GM04504 (cell line): ENCODE results near the gene PPP2R3B.
"Not testable (repeated sequence)": the region's sequence is repeated elsewhere in the genome, so short reads cannot be mapped to it uniquely, and the experiment has no call there.

ENCODE experiments used
- DNase-seq: peaks from one replicate; pipeline ENCODE4 v3.0.0-alpha.2; 2012; ENCODE audit warnings: low read depth

Gene PPP2R3B

DNA sequence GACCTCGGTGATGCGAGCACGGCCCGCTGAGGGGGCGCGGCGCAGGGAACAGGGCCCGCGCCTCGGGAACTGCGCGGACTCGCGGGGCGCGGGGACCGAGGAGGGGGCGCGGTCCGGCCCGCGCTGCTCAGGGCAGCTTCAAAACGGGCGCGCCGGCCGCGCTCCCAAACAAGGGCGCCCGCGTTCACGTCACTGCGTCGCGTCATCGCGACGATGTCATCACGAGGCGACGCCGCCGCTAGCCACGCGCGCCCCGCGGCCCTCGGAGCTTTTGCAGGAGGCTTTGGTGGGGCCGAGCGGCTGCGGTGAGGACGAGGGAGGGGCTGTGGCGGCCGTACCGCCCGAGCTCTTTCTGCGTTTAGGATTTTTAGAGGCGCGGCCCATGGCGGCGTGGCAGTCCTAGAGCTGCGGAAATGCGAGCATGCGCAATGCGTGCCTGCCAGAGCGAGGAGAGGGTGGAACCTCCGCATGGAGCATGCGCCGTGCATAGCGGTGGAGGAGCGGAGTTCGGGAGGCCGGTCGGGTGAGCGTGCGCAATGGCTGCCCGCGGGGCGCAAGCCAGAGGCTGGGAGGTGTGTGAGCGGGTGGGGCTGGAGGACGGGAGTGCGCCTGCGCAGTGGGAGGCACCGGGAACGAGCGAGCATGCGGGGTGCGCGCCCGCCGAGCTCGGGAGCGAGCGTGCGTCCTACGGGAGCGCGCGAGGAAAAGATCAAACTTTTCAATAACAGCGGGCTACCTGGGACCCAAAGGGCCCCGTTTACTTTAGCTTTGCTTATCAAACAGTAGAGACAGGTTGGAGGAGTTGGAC is at the start of gene PPP2R3B:
Gene PPP2R3B (minus strand): TSS at position 140 of the 808 bp plus-strand sequence. CDS start 216 bp downstream, outside the sequence.
- peak; percentile 95 for DNase-seq

DNA sequence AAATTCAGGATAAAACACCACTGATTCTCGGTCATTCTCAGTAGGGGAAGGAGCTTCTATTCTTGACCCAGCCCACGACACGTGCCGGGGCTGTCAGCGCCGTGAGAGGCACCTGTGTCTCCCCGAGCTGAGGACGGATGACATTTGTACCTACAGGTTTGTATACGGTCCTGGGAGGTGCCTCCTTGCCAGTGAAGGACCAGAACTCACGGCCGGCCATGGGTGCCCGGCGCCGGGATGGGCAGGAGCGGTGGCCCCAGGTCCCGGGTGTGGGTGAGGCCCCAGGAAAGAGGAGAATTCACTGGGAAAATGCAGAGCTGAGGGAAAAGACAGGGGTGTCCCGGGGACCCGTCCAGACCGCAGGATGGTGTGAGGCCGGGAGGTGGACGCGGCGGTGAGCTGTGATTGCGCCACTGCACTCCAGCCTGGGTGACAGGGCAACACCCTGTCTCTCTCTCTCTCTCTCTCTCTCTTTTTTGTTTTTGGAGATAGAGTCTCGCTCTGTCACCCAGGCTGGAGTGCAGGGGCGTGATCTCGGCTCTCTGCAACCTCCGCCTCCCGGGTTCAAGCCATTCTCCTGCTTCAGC is 48.9 kb upstream of the PPP2R3B start:
- no peak for DNase-seq

DNA sequence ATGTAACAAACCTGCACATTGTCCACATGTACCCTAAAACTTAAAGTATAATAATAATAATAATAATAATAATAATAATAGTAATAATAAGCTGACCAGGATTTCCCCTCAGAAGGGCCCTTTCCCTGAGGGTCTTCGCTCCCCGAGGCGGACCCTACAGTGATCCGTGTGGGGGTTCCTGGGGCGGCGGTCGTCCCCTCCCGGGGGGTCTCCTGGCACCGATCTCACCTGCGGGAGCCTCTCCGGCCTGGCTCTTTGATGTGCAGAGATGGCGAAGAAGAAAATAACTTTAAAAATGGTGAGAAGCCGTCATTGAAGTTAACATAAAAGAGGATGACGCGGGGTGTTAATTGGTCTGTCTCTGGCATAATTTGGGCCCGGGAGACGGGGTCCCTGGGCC is 48.2 kb upstream of the PPP2R3B start:
- DNase-seq: no peak

GRCh38 chrX:433771-434170 is 47.1 kb upstream of the PPP2R3B start:
- no peak for DNase-seq

DNA sequence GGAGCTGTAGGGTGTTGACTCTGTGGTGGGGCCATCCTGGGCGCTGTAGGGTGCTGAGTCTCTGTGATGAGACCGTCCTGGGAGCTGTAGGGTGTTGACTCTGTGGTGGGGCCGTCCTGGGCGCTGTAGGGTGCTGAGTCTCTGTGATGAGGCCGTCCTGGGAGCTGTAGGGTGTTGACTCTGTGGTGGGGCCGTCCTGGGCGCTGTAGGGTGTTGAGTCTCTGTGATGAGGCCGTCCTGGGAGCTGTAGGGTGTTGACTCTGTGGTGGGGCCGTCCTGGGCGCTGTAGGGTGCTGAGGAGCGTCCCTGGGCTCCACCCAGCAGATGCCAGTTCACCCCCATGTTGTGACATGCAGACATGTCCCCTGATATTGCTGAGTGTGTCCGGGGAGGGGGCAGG is 46.0 kb upstream of the PPP2R3B start:
- DNase-seq: not testable (repeated sequence)

DNA sequence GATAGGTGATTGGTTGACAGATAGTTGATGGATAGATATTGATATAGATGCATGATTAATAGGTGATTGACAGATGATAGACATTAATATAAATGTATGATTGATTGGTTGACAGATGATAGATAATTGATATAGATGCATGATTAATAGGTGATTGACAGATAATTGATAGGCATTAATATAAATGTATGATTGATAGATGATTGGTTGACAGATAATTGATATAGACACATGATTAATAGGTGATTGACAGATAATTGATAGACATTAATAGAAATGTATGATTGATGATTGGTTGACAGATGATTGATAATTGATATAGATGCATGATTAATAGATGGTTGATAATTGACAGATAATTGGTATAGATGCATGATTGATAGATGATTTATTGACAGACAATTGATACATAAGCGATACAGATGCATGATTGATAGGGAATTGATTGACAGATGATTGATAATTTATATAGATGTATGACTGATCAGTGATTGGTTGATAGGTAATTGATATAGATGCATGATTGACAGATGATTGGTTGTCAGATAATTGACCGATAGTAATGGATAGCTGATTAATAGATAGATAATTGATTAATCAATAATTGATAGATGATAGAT is 44.9 kb upstream of the PPP2R3B start:
- no peak for DNase-seq

- DNase-seq: no peak
Observed at GRCh38 chrX:431056-431455, 44.3 kb upstream of the PPP2R3B start.

- DNase-seq: no peak
Observed at GRCh38 chrX:429266-429825, 42.6 kb upstream of the PPP2R3B start.

DNA sequence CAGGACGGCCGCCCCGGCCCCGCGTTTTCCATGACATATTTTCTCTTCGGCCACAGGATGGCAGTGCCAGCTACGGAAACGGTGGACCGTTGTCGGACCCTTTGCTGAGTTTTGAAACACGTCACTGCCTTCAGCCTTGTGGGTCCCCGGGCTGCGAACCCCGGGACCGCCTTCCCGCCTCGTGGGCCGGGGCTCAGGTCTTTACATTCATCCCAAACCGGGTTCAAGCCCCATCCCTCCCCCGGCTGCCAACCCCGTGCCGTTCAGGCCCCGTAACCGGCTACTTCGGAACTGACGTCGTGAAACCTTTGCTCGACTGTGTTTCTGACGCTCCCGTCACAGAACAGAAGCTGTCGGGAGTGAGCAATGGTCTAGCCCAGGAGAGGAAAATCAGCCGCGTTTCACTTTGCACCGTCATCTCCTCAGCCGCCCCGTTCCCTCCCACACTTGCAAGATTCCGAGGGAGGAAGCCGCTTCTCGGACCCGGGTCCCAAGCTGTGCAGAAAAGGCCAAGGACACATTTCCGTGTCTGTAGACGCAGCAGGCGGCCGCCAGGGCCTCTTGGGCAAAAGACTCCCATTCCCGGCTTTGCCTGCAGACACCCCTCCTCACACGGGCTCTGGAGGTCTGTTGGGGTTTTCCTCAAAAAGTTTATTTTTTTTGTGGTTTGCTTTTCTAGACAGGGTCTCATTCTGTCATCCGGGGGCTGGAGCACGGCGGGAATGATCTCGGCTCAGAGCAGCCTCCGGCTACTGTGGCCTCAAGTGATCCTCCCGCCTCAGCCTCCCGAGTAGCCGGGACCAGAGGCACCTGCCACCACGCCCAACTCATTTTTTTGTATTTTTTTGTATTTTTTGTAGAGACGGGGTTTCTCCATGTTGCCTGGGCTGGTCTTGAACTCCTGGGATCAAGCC is 41.4 kb upstream of the PPP2R3B start:
- peak; percentile 10 for DNase-seq

DNA sequence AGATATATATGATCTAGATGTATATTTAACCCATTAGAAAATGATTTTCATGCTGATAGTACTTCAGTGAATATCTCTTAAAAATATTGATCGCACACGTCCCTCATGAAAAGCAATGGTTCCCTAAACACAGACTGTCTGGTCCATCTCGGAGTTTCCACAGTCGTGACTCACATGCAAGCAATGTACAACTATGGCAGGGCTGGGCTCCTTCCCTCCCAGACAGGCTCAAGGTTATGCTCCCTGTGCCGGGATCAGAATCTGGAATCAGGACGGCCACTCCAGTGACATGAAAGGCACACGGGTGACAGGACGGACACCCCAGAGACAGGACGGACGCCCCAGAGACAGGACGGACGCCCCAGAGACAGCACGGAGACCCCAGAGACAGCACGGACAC is 40.2 kb upstream of the PPP2R3B start:
- DNase-seq: no peak

DNA sequence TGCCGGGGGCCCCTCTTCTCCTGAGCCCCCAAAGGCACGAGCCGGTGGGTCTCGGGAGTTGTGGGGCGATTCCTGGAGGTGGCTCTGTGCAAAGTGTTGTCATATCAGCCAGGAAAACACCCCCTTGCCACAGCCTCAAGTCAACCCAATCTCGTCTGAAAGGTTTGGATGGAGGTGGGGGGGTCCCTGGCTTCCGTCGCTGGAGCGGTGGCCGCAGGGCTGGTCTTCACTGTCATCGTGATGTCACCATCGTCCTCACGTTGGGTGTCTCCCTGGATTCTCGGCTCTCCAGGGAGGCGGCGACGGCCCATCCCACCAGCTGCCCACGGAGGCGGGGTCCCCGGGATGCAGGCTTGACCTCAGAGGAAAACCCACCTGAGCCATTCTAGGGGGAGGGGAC is 38.3 kb upstream of the PPP2R3B start:
- DNase-seq: no peak

DNA sequence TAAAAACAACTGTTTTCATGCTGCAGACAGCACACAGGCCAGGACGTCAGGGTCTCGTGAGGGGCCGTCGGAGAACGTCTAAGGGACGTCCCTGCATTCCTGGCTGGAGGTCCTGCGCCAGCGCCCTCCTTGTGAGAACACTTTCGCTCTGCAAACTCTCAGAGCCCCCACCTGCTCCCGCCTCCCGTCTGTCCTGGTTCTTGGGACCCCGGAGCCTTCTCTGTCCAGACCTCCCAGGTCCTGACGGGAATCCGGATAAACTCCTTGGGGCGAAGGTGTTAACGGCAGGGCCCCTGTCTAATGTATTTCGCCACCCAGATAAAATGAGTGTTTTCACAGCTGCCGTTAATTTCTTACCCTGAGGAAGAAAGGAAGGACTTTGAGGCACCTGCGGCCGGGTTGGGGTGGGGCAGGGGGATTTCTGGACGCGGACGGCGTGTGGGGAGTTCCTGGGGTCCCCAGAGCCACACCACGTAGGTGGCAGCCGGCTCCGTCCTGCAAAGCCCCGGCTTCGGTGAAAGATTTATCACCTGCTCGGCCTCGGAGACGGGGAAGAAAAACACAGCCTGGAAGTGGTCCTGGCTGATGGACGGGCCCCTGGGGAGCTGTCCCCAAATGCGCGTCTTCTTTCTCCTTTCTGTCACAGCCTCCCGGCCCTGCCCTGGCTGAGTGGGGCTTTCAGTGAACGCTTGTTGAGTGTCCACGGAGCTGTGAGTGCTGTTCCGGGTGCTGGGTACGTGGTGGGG is 35.1 kb upstream of the PPP2R3B start:
- DNase-seq: no peak

DNA sequence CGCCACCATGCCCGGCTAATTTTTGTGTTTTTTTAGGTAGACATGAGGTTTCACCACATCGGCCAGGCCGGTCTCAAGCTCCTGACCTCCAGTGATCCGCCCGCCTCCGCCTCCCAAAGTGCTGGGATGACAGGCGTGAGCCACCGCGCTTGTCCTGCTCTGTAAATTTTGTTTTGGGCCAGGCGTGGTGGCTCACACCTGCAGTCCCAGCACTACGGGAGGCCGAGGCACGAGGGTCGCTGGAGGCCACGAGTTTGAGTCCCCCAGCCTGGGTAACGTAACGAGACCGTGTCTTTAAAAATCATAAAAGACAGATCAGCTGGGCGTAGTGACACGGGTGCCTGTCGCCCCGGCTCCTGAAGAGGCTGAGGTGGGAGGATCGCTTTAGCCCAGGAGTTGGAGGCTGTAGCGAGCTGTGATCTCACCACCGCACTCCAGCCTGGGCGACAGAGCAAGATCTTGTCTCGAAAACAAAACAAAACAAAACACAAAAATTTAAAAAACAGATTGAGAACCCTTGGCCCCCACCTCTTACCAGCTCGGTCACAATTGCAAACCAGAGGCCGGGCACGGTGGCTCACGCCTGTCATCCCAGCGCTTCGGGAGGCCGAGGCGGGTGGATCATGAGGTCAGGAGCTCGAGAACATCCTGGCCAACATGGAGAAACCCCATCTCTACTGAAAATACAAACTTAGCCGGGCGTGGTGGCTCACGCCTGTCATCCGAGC is 34.0 kb upstream of the PPP2R3B start:
- no peak for DNase-seq

- DNase-seq: no peak
Observed at GRCh38 chrX:418927-419729, 32.4 kb upstream of the PPP2R3B start.

DNA sequence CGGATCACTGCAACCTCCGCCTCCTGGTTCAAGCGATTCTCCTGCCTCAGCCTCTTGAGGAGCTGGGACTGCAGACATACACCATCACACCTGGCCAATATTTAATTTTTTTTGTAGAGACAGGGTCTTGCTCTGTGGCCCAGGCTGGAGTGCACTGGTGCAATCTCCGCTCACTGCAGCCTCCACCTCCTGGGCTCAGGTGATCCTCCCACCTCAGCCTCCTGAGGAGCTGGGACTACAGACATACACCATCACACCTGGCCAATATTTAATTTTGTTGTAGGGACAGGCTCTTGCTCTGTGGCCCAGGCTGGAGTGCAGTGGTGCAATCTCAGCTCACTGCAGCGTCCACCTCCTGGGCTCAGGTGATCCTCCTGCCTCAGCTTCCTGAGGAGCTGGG is 28.8 kb upstream of the PPP2R3B start:
- not testable (repeated sequence) for DNase-seq

- no peak for DNase-seq
Observed at GRCh38 chrX:413322-414201, 26.9 kb upstream of the PPP2R3B start.

DNA sequence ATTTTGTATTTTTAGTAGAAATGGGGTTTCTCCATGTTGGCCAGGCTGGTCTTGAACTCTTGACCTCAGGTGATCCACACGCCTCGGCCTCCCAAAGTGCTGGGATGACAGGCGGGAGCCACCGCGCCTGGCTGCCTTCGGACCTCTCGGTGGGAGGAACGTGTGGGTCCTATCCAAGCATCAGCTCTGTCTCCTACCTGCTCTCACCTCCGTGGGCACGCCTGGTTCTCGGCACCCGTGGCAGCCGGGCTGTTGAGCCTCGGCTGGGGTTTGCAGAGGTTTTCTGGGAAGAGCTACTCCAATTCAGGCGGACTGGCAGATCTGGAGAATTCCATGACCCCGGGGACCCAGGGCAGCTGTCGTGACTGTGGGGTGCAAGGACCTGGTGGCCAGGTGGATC is 23.6 kb upstream of the PPP2R3B start:
- no peak for DNase-seq

GRCh38 chrX:405149-405548 is 18.4 kb upstream of the PPP2R3B start:
- DNase-seq: no peak

- no peak for DNase-seq
Observed at GRCh38 chrX:404656-405055, 17.9 kb upstream of the PPP2R3B start.
